ENCODE measurements around the gene DSG1. TPM values are rescaled to one million over a fixed set of nuclear protein-coding genes. Genes with fewer than 3 reads are reported as not detected.

The DSG1 gene
- total RNA-seq, 1 donor from 2014 or later: not detected

GRCh38 chr18:31369478-31369877 is 51.5 kb downstream of the DSG1 start:
- H3K36me3 Mint-ChIP-seq (ENCODE audit: insufficient read depth): no peaks in the 10 kb centered on the region
- H3K27ac Mint-ChIP-seq: no peak overlapping the region
- no peak for DNase-seq (ENCODE audit: low spot score, unreplicated experiment)
- H3K27me3 Mint-ChIP-seq: no peaks in the 10 kb centered on the region
- H3K9me3 Mint-ChIP-seq (ENCODE audit: low read depth): peaks cover 2% of the 10 kb centered on the region
- no peak for TF ChIP-seq CTCF (IDR thresholded peaks at IDR 0.05; ENCODE audit: unreplicated experiment)
- peaks cover 8% of the 10 kb centered on the region for H3K4me1 Mint-ChIP-seq (ENCODE audit: low read depth)
- H3K4me3 Mint-ChIP-seq (ENCODE audit: low read depth): no peak overlapping the region

- Mint-ChIP-seq H3K36me3 (ENCODE audit: insufficient read depth) (no peaks in the 10 kb centered on the region), H3K9me3 (ENCODE audit: low read depth) (peaks cover 2% of the 10 kb centered on the region), H3K27me3 (no peaks in the 10 kb centered on the region), H3K4me1 (ENCODE audit: low read depth) (peaks cover 9% of the 10 kb centered on the region), H3K27ac (no peak overlapping the region), H3K4me3 (ENCODE audit: low read depth) (no peak overlapping the region)
- DNase-seq (ENCODE audit: low spot score, unreplicated experiment): no peak
- TF ChIP-seq CTCF (IDR thresholded peaks at IDR 0.05; ENCODE audit: unreplicated experiment): no peak
Measured at GRCh38 chr18:31371989-31372388, 54.0 kb downstream of the DSG1 start.

DNA sequence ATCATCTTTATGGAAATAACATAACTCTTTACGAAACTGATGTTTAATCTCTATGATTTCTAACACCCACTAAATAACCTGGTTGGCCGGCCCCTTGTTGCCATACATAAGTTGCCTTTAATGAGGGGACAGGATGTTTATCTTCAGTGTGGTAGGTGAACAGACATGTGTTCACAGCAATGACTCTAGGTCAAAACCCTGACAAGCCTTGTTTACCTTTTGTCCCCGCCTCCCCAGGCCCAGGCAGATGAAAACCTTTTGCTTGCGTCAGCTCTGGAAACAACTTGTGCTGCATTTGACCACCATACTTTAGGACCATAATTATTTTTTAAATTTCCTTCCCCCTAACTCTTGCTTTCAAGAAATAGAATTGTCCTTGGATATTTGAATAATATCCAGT is 55.7 kb downstream of the DSG1 start:
- Mint-ChIP-seq H3K36me3 (ENCODE audit: insufficient read depth) (no peaks in the 10 kb centered on the region), H3K4me3 (ENCODE audit: low read depth) (no peak overlapping the region), H3K4me1 (ENCODE audit: low read depth) (peaks cover 9% of the 10 kb centered on the region), H3K27me3 (no peaks in the 10 kb centered on the region), H3K27ac (no peak overlapping the region), H3K9me3 (ENCODE audit: low read depth) (no peaks in the 10 kb centered on the region)
- DNase-seq (ENCODE audit: low spot score, unreplicated experiment): no peak
- TF ChIP-seq CTCF (IDR thresholded peaks at IDR 0.05; ENCODE audit: unreplicated experiment): no peak

DNA sequence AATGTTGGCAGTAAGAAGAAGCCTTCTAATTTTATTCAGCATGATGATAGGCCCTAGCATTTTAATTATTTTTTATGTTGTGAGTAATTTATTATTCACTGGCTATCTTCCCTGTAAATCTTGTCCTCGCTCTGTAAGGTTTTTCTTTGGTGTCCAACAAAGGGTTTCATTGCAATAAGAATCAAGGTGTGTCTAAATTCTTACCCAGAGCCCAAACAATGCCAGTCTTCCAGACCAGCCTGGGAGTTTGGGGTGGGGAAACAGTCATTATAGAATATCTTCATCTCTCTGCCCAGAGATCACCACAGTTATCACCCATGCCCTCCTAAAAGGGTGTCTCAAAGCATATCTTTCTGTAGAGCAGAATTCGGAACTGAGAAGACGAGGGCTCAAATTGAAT is 58.5 kb downstream of the DSG1 start, which contains the start of gene DSG4:
Gene DSG4 (plus strand): TSS at position 301 of the 400 bp plus-strand sequence. CDS start 135 bp downstream, outside the sequence.
- Mint-ChIP-seq H3K36me3 (ENCODE audit: insufficient read depth) (no peaks in the 10 kb centered on the region), H3K9me3 (ENCODE audit: low read depth) (no peaks in the 10 kb centered on the region), H3K27ac (no peak within 1 kb of the TSS), H3K27me3 (no peaks in the 10 kb centered on the region), H3K4me1 (ENCODE audit: low read depth) (peaks cover 9% of the 10 kb centered on the region), H3K4me3 (ENCODE audit: low read depth) (no peak within 1 kb of the TSS)
- TF ChIP-seq CTCF (IDR thresholded peaks at IDR 0.05; ENCODE audit: unreplicated experiment): no peak
- no peak for DNase-seq (ENCODE audit: low spot score, unreplicated experiment)

- no peak for DNase-seq (ENCODE audit: low spot score, unreplicated experiment)
- no peak for TF ChIP-seq CTCF (IDR thresholded peaks at IDR 0.05; ENCODE audit: unreplicated experiment)
- peaks cover 2% of the 10 kb centered on the region for H3K4me1 Mint-ChIP-seq (ENCODE audit: low read depth)
- no peaks in the 10 kb centered on the region for H3K36me3 Mint-ChIP-seq (ENCODE audit: insufficient read depth)
- H3K27ac Mint-ChIP-seq: no peak overlapping the region
- H3K9me3 Mint-ChIP-seq (ENCODE audit: low read depth): no peaks in the 10 kb centered on the region
- no peaks in the 10 kb centered on the region for H3K27me3 Mint-ChIP-seq
- H3K4me3 Mint-ChIP-seq (ENCODE audit: low read depth): no peak overlapping the region
Measured at GRCh38 chr18:31380912-31381311, 63.0 kb downstream of the DSG1 start.

Measured in progenitor cell of endocrine pancreas (in vitro differentiated cells).